HG03460 (cell line): Measurements from ENCODE around the gene SYNE2.

Experiments
- ATAC-seq: cut with Tn5 transposase; IDR thresholded peaks from one replicate; pipeline ENCODE4 v1.9.1; 2021; ENCODE audit not compliant: unreplicated experiment

SYNE2 gene

GRCh38 chr14:64212666-64213065 lies 359.9 kb downstream of the SYNE2 start:
- no peak for ATAC-seq

- no peak for ATAC-seq
Observed at GRCh38 chr14:64213086-64213485, 360.3 kb downstream of the SYNE2 start.

- no peak for ATAC-seq
Observed at GRCh38 chr14:64213853-64214570, 361.2 kb downstream of the SYNE2 start.

- ATAC-seq, result no peak
Observed at GRCh38 chr14:64215274-64215673, 362.5 kb downstream of the SYNE2 start.

- ATAC-seq, result no peak
Observed at GRCh38 chr14:64215978-64216377, 363.2 kb downstream of the SYNE2 start.

- no peak for ATAC-seq
Observed at GRCh38 chr14:64217308-64217707, 364.5 kb downstream of the SYNE2 start.

- ATAC-seq, result no peak
Observed at GRCh38 chr14:64217834-64218233, 365.0 kb downstream of the SYNE2 start.

- no peak for ATAC-seq
Observed at GRCh38 chr14:64218344-64219240, 365.8 kb downstream of the SYNE2 start.

- ATAC-seq, result no peak
Observed at GRCh38 chr14:64220056-64220455, 367.3 kb downstream of the SYNE2 start.

GRCh38 chr14:64220466-64220865 lies 367.7 kb downstream of the SYNE2 start:
- no peak for ATAC-seq

GRCh38 chr14:64221391-64222003 lies 368.7 kb downstream of the SYNE2 start:
- no peak for ATAC-seq

GRCh38 chr14:64225151-64225757 lies 372.4 kb downstream of the SYNE2 start:
- no peak for ATAC-seq

- ATAC-seq, result no peak
Observed at GRCh38 chr14:64227856-64228255, 375.1 kb downstream of the SYNE2 start.

GRCh38 chr14:64229489-64229888 lies 376.7 kb downstream of the SYNE2 start:
- no peak for ATAC-seq

GRCh38 chr14:64232095-64232838 lies 379.5 kb downstream of the SYNE2 start:
- no peak for ATAC-seq

- ATAC-seq, result no peak
Observed at GRCh38 chr14:64232944-64233343, 380.1 kb downstream of the SYNE2 start.

GRCh38 chr14:64233531-64234190 lies 380.9 kb downstream of the SYNE2 start:
- no peak for ATAC-seq

GRCh38 chr14:64234877-64235651 lies 382.3 kb downstream of the SYNE2 start:
- ATAC-seq, result no peak
